Measurements from ENCODE around the gene CCDC6. TPM values are rescaled to one million over a fixed set of nuclear protein-coding genes. Genes with fewer than 3 reads are reported as not detected.

Gene CCDC6
- total and polyA plus RNA-seq, 9 of the 15 experiments (the other 6 are each of a cell fraction or from before 2014, with no cell fraction given), result 10.4 to 41.0 (median 20.9) TPM

GRCh38 chr10:59895629-59896116, 10.7 kb downstream of the CCDC6 start (continued):
- TF ChIP-seq ZNF592 (IDR thresholded peaks at IDR 0.05), result peak; percentile 54; the same call in 1 of the 2 replicates
- TF ChIP-seq NR2C1 (IDR thresholded peaks at IDR 0.05), result peak; percentile 42
- peak; percentile 72 for TF ChIP-seq NR2C1 (tag; IDR thresholded peaks at IDR 0.05)
- no peak for TF ChIP-seq IRF1 (CRISPR knock-in tag; IDR thresholded peaks at IDR 0.05; ENCODE audit: borderline replicate concordance)
- no peak for TF ChIP-seq NR2C2 (CRISPR knock-in tag; IDR thresholded peaks at IDR 0.05)
- peak; percentile 35; the same call in 1 of the 2 replicates for TF ChIP-seq NR2C2 (tag; IDR thresholded peaks at IDR 0.05)
- peak; percentile 29; the same call in 1 of the 2 replicates for TF ChIP-seq JUN (IDR thresholded peaks at IDR 0.05; ENCODE audit: borderline replicate concordance, low read depth, low read length)
- TF ChIP-seq JUN (CRISPR knock-in tag; IDR thresholded peaks at IDR 0.05; ENCODE audit: borderline replicate concordance), result no peak
- peak; percentile 49; the same call in 1 of the 2 replicates for TF ChIP-seq EP300 (IDR thresholded peaks at IDR 0.05; ENCODE audit: low read length)
